HL-60 (cell line): Measurements from ENCODE around the gene CTRB1.

ENCODE experiments used
- GABPA ChIP-seq: IDR thresholded peaks from 2 replicates; pipeline ENCODE4 v1.6.1; 2012; ENCODE audit warnings: low read depth
- POLR2AphosphoS5 ChIP-seq: IDR thresholded peaks from 2 replicates; pipeline ENCODE4 v1.6.1; 2012; ENCODE audit warnings: low read depth
- SPI1 ChIP-seq: IDR thresholded peaks from 2 replicates; pipeline ENCODE4 v1.6.1; 2012; ENCODE audit warnings: low read depth, mild to moderate bottlenecking, borderline replicate concordance
- TF ChIP-seq, protein P1 (sequence below): IDR thresholded peaks from one replicate; pipeline ENCODE4 v1.5.1; 2011; ENCODE audit warnings: low read length, control low read depth, inconsistent platforms; ENCODE audit not compliant: insufficient read depth
- TF ChIP-seq, protein P2 (sequence below): IDR thresholded peaks from 2 replicates; pipeline ENCODE4 v1.6.1; 2012; ENCODE audit warnings: low read depth; ENCODE audit not compliant: insufficient replicate concordance

DNA sequence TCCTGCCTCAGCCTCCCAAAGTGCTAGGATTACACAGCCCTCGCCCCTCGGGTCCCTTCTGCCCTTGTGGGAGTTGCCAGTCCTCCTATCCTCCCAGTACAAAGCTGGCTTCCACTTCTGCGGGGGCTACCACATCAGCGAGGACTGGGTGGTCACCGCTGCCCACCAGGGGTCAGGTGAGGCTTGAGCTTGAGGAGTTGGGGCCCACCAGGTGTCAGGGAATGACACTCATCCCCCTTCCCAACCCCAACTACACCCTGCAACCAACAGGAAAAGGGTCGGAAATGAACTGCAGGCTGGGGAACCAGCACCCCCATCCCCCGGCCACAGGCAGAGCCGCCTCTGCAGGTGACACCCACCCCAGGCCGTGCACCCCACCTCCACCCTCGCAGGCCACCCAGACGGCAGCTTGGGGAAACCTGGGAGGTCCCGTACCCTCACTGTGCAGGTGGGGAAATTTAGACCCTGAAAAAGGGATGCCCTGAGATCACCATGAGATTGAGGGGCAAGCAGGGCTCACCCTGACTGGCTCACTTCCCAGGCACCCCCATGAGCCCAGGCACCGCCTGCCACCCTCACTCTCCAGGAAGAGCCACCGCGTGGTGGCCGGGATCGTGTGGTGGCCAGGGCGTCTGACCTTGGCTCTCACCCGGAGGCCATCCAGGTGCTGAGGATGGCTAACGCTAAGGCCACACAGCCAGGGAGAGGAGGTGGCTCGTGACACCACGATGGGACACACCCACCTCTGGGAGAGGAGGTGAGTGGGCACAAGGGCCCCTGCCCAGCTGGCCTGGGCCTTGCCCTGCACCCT, 8.0 kb downstream of the CTRB1 start:
- TF ChIP-seq, protein P1, sequence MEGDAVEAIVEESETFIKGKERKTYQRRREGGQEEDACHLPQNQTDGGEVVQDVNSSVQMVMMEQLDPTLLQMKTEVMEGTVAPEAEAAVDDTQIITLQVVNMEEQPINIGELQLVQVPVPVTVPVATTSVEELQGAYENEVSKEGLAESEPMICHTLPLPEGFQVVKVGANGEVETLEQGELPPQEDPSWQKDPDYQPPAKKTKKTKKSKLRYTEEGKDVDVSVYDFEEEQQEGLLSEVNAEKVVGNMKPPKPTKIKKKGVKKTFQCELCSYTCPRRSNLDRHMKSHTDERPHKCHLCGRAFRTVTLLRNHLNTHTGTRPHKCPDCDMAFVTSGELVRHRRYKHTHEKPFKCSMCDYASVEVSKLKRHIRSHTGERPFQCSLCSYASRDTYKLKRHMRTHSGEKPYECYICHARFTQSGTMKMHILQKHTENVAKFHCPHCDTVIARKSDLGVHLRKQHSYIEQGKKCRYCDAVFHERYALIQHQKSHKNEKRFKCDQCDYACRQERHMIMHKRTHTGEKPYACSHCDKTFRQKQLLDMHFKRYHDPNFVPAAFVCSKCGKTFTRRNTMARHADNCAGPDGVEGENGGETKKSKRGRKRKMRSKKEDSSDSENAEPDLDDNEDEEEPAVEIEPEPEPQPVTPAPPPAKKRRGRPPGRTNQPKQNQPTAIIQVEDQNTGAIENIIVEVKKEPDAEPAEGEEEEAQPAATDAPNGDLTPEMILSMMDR: no peak
- TF ChIP-seq POLR2AphosphoS5 (no peak), GABPA (no peak), SPI1 (no peak)
- TF ChIP-seq, protein P2, sequence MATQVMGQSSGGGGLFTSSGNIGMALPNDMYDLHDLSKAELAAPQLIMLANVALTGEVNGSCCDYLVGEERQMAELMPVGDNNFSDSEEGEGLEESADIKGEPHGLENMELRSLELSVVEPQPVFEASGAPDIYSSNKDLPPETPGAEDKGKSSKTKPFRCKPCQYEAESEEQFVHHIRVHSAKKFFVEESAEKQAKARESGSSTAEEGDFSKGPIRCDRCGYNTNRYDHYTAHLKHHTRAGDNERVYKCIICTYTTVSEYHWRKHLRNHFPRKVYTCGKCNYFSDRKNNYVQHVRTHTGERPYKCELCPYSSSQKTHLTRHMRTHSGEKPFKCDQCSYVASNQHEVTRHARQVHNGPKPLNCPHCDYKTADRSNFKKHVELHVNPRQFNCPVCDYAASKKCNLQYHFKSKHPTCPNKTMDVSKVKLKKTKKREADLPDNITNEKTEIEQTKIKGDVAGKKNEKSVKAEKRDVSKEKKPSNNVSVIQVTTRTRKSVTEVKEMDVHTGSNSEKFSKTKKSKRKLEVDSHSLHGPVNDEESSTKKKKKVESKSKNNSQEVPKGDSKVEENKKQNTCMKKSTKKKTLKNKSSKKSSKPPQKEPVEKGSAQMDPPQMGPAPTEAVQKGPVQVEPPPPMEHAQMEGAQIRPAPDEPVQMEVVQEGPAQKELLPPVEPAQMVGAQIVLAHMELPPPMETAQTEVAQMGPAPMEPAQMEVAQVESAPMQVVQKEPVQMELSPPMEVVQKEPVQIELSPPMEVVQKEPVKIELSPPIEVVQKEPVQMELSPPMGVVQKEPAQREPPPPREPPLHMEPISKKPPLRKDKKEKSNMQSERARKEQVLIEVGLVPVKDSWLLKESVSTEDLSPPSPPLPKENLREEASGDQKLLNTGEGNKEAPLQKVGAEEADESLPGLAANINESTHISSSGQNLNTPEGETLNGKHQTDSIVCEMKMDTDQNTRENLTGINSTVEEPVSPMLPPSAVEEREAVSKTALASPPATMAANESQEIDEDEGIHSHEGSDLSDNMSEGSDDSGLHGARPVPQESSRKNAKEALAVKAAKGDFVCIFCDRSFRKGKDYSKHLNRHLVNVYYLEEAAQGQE: no peak
